Keratinocyte (primary cell): ENCODE data around the gene MAP3K1. TPM values are rescaled to one million over a fixed set of nuclear protein-coding genes. Genes with fewer than 3 reads are reported as not detected.

ENCODE experiments used
- DNase-seq: peaks from one replicate; pipeline ENCODE4 v3.0.0-alpha.2; 2011; ENCODE audit warnings: low read depth, missing footprints, low spot score
- FAIRE-seq: peaks from 2 replicates; lab custom pipeline; 2011; peaks lifted over from hg19 to GRCh38; lab: Jason Lieb, UNC
- H2AFZ ChIP-seq: 2 replicates; pipeline ENCODE4 v1.6.0; 2012; ENCODE audit warnings: low read length, control low read depth, inconsistent platforms; ENCODE audit not compliant: control insufficient read depth
- H3K27ac ChIP-seq: 2 replicates; pipeline ENCODE4 v1.5.1; 2011; ENCODE audit warnings: low read length; ENCODE audit not compliant: control insufficient read depth, insufficient read depth
- H3K27me3 ChIP-seq: 3 replicates; pipeline ENCODE4 v1.6.0; 2011; ENCODE audit warnings: low read length; ENCODE audit not compliant: control insufficient read depth, insufficient read depth; ENCODE audit errors: extremely low read depth
- H3K36me3 ChIP-seq, 2 experiments: 2 replicates in 1 of 2; 3 replicates in 1 of 2; pipeline ENCODE4 v1.5.1; 2011; ENCODE audit warnings: low read length in 2 of 2, mild to moderate bottlenecking in 1 of 2; ENCODE audit not compliant: control insufficient read depth in 2 of 2, insufficient read depth in 2 of 2; ENCODE audit errors: extremely low read depth in 1 of 2
- H3K4me1 ChIP-seq: 3 replicates; pipeline ENCODE4 v1.5.1; 2011; ENCODE audit warnings: low read length; ENCODE audit not compliant: control insufficient read depth, insufficient read depth; ENCODE audit errors: extremely low read depth
- H3K4me2 ChIP-seq: 3 replicates; pipeline ENCODE4 v1.6.0; 2011; ENCODE audit warnings: low read depth, low read length; ENCODE audit not compliant: control insufficient read depth, insufficient read depth; ENCODE audit errors: extremely low read depth
- H3K4me3 ChIP-seq, 3 experiments: fragments of 200-600 bp in 1 of 3; sonication (generic) in 1 of 3; 2 replicates in 2 of 3; 3 replicates in 1 of 3; pipeline ENCODE4 v1.5.1; 2011 to 2016; ENCODE audit warnings: low read length in 3 of 3, mild to moderate bottlenecking in 3 of 3, control low read depth in 2 of 3, inconsistent platforms in 1 of 3, low read depth in 1 of 3, mixed read lengths in 1 of 3, mixed run types in 1 of 3, moderate library complexity in 1 of 3; ENCODE audit not compliant: control insufficient read depth in 2 of 3, insufficient read depth in 2 of 3; ENCODE audit errors: extremely low read depth in 1 of 3
- H3K79me2 ChIP-seq: 2 replicates; pipeline ENCODE4 v1.6.0; 2012; ENCODE audit warnings: low read length; ENCODE audit not compliant: control insufficient read depth, insufficient read depth
- H3K9ac ChIP-seq: 3 replicates; pipeline ENCODE4 v1.6.0; 2011; ENCODE audit warnings: low read length; ENCODE audit not compliant: control insufficient read depth, insufficient read depth; ENCODE audit errors: extremely low read depth
- H3K9me1 ChIP-seq: 3 replicates; pipeline ENCODE4 v1.6.0; 2011; ENCODE audit warnings: low read length; ENCODE audit not compliant: control insufficient read depth, insufficient read depth; ENCODE audit errors: extremely low read depth
- H3K9me3 ChIP-seq: 2 replicates; pipeline ENCODE4 v1.5.1; 2012; ENCODE audit warnings: low read depth, low read length; ENCODE audit not compliant: control insufficient read depth
- H4K20me1 ChIP-seq: 3 replicates; pipeline ENCODE4 v1.6.0; 2011; ENCODE audit warnings: low read length; ENCODE audit not compliant: control insufficient read depth, insufficient read depth; ENCODE audit errors: extremely low read depth
- EZH2 ChIP-seq: IDR thresholded peaks from one replicate; pipeline ENCODE4 v1.6.1; 2012; ENCODE audit warnings: inconsistent platforms, mild to moderate bottlenecking, low read length, moderate library complexity
- dilution Hi-C: fragments of 300-500 bp; cut with MboI; formaldehyde crosslinking; loops from one replicate; pipeline ENCODE4 v1.7.0; 2020; ENCODE audit warnings: low sequenced_read_pairs; ENCODE audit not compliant: extremely low pct_ligation_motif_present
- polyA plus RNA-seq, 5 experiments: library from polyadenylated mRNA; depleted of rRNA in 3 of 5; stranded (reverse) in 3 of 5; stranded (forward) in 1 of 5; unstranded in 1 of 5; fragments of >200 nt; gene quantifications; 1 replicate in 1 of 5; 2 replicates in 3 of 5; 3 replicates in 1 of 5; pipeline versions ENCODE4 v1.2.1 to v1.2.3, GENCODE V29; 2011 to 2012; ENCODE audit warnings: missing spikeins in 2 of 5, low read depth in 1 of 5, low replicate concordance in 1 of 5
- TF ChIP-seq, protein P1 (sequence below), 3 experiments: IDR thresholded peaks in 1 of 3; conservative IDR thresholded peaks in 1 of 3; optimal IDR thresholded peaks in 1 of 3; 2 replicates in 2 of 3; 3 replicates in 1 of 3; pipeline versions ENCODE3 to v1.5.1; 2011; ENCODE audit warnings: low read length in 3 of 3, mild to moderate bottlenecking in 3 of 3, moderate library complexity in 2 of 3, control low read depth in 1 of 3, inconsistent platforms in 1 of 3; ENCODE audit not compliant: insufficient read depth in 2 of 3; ENCODE audit errors: extremely low read depth in 1 of 3

Gene MAP3K1
- polyA plus RNA-seq, 1 donor (not counting 4 experiments of a cell fraction or from before 2014, with no cell fraction given) = 8.0 TPM

- Histone ChIP-seq H3K4me3 (peak overlapping the region; percentile 70 to 90 (median 74)), H3K27ac (peak overlapping the region; percentile 58), H4K20me1 (no peaks in the 10 kb centered on the region), H3K79me2 (peaks cover 48% of the 10 kb centered on the region), H3K4me1 (peaks cover 21% of the 10 kb centered on the region), H3K9me1 (no peaks in the 10 kb centered on the region), H3K9ac (peak overlapping the region; percentile 76), H3K36me3 (no peaks in the 10 kb centered on the region), H3K27me3 (no peaks in the 10 kb centered on the region), H3K4me2 (peak overlapping the region; percentile 87), H3K9me3 (no peaks in the 10 kb centered on the region), H2AFZ (peak overlapping the region; percentile 34)
- dilution Hi-C loops = no loop called here
- FAIRE-seq (no peak), DNase-seq (no peak)
- TF ChIP-seq EZH2 = no peak
- TF ChIP-seq, protein P1, sequence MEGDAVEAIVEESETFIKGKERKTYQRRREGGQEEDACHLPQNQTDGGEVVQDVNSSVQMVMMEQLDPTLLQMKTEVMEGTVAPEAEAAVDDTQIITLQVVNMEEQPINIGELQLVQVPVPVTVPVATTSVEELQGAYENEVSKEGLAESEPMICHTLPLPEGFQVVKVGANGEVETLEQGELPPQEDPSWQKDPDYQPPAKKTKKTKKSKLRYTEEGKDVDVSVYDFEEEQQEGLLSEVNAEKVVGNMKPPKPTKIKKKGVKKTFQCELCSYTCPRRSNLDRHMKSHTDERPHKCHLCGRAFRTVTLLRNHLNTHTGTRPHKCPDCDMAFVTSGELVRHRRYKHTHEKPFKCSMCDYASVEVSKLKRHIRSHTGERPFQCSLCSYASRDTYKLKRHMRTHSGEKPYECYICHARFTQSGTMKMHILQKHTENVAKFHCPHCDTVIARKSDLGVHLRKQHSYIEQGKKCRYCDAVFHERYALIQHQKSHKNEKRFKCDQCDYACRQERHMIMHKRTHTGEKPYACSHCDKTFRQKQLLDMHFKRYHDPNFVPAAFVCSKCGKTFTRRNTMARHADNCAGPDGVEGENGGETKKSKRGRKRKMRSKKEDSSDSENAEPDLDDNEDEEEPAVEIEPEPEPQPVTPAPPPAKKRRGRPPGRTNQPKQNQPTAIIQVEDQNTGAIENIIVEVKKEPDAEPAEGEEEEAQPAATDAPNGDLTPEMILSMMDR (optimal IDR thresholded peaks at IDR 0.05 in 1 of 3, IDR thresholded peaks at IDR 0.05 in 1 of 3, conservative IDR thresholded peaks at IDR 0.05 in 1 of 3; ENCODE audit: extremely low read depth in 1 of 3, insufficient read depth in 2 of 3, low read length in 3 of 3) = no peak
Measured at GRCh38 chr5:56815658-56816545, 553 bp downstream of the MAP3K1 start.

- peaks cover 55% of the 10 kb centered on the region for H3K79me2 ChIP-seq
Measured at GRCh38 chr5:56816546-56817081, 1.3 kb downstream of the MAP3K1 start.

More at GRCh38 chr5:56816546-56817081, 1.3 kb downstream of the MAP3K1 start:
- dilution Hi-C loops = no loop called here
- Histone ChIP-seq H3K9ac (peak overlapping the region; percentile 76), H3K4me1 (peaks cover 25% of the 10 kb centered on the region), H3K9me1 (no peaks in the 10 kb centered on the region), H2AFZ (peak overlapping the region; percentile 35), H3K27ac (peak overlapping the region; percentile 41), H3K4me2 (peak overlapping the region; percentile 87), H3K4me3 (peak overlapping the region; percentile 70 to 90 (median 74)), H3K9me3 (no peaks in the 10 kb centered on the region), H3K27me3 (no peaks in the 10 kb centered on the region), H4K20me1 (no peaks in the 10 kb centered on the region), H3K36me3 (no peaks in the 10 kb centered on the region)
- TF ChIP-seq, protein P1 (optimal IDR thresholded peaks at IDR 0.05 in 1 of 3, IDR thresholded peaks at IDR 0.05 in 1 of 3, conservative IDR thresholded peaks at IDR 0.05 in 1 of 3; ENCODE audit: extremely low read depth in 1 of 3, insufficient read depth in 2 of 3, low read length in 3 of 3) = no peak
- no peak for TF ChIP-seq EZH2
- FAIRE-seq (no peak), DNase-seq (no peak)
